Memory B cell (primary cell): ENCODE data around the gene ONECUT3.
"Not testable (repeated sequence)": the region's sequence is repeated elsewhere in the genome, so short reads cannot be mapped to it uniquely, and the experiment has no call there.

Experiments used
- ATAC-seq: fragments of 150-1000 bp; cut with Tn5 transposase; 2 replicates; pipeline ENCODE4 v1.10.0; 2021; ENCODE audit warnings: low read depth, mild to moderate bottlenecking, moderate library complexity
- DNase-seq, 2 donors: peaks; one replicate each; pipeline ENCODE4 v3.0.0; 2022; ENCODE audit warnings: low spot score in 2 of 2
- H3K27ac Mint-ChIP-seq: one replicate; pipeline ENCODE4 v1.8.0; 2022; ENCODE audit warnings: mild to moderate bottlenecking, moderate library complexity, mixed read lengths
- H3K27me3 Mint-ChIP-seq: one replicate; pipeline ENCODE4 v1.8.0; 2022; ENCODE audit warnings: mixed read lengths
- H3K36me3 Mint-ChIP-seq: one replicate; pipeline ENCODE4 v1.8.0; 2022; ENCODE audit warnings: mild to moderate bottlenecking, mixed read lengths
- H3K4me1 Mint-ChIP-seq: one replicate; pipeline ENCODE4 v1.8.0; 2022; ENCODE audit warnings: mixed read lengths
- H3K4me3 Mint-ChIP-seq: one replicate; pipeline ENCODE4 v1.8.0; 2022; ENCODE audit warnings: mild to moderate bottlenecking, moderate library complexity, mixed read lengths
- H3K9me3 Mint-ChIP-seq: one replicate; pipeline ENCODE4 v1.8.0; 2022; ENCODE audit warnings: mixed read lengths

ONECUT3 gene

GRCh38 chr19:1756705-1757465 lies 3.6 kb downstream of the ONECUT3 start:
- no peaks in the 10 kb centered on the region for H3K9me3 Mint-ChIP-seq
- H3K27me3 Mint-ChIP-seq, result peaks cover 32% of the 10 kb centered on the region
- H3K4me3 Mint-ChIP-seq, result no peak overlapping the region
- DNase-seq (peak in 1 of 2 donors; percentile 16), ATAC-seq (no peak)
- H3K36me3 Mint-ChIP-seq, result peaks cover 2% of the 10 kb centered on the region
- peaks cover 12% of the 10 kb centered on the region for H3K4me1 Mint-ChIP-seq
- peak overlapping the region; percentile 89 for H3K27ac Mint-ChIP-seq

GRCh38 chr19:1757468-1758230 lies 4.3 kb downstream of the ONECUT3 start:
- peaks cover 12% of the 10 kb centered on the region for H3K4me1 Mint-ChIP-seq
- no peak overlapping the region for H3K4me3 Mint-ChIP-seq
- peak overlapping the region; percentile 89 for H3K27ac Mint-ChIP-seq
- ATAC-seq (no peak), DNase-seq (no peak)
- peaks cover 2% of the 10 kb centered on the region for H3K36me3 Mint-ChIP-seq
- no peaks in the 10 kb centered on the region for H3K9me3 Mint-ChIP-seq
- peaks cover 30% of the 10 kb centered on the region for H3K27me3 Mint-ChIP-seq

- peaks cover 9% of the 10 kb centered on the region for H3K4me1 Mint-ChIP-seq
- H3K36me3 Mint-ChIP-seq, result peaks cover 2% of the 10 kb centered on the region
- no peak overlapping the region for H3K4me3 Mint-ChIP-seq
- ATAC-seq (no peak), DNase-seq (no peak)
- H3K27ac Mint-ChIP-seq, result peak overlapping the region; percentile 77
- peaks cover 28% of the 10 kb centered on the region for H3K27me3 Mint-ChIP-seq
- no peaks in the 10 kb centered on the region for H3K9me3 Mint-ChIP-seq
Observed at GRCh38 chr19:1758231-1758577, 4.9 kb downstream of the ONECUT3 start.

- Mint-ChIP-seq H3K27ac (no peak overlapping the region), H3K9me3 (no peaks in the 10 kb centered on the region), H3K4me1 (peaks cover 9% of the 10 kb centered on the region), H3K36me3 (peaks cover 2% of the 10 kb centered on the region), H3K27me3 (peaks cover 29% of the 10 kb centered on the region), H3K4me3 (no peak overlapping the region)
- no peak for ATAC-seq
- DNase-seq, result no peak
Observed at GRCh38 chr19:1758959-1759903, 5.9 kb downstream of the ONECUT3 start.

GRCh38 chr19:1760020-1760419 lies 6.7 kb downstream of the ONECUT3 start:
- H3K27ac Mint-ChIP-seq, result no peak overlapping the region
- DNase-seq, result no peak
- ATAC-seq, result no peak
- H3K4me3 Mint-ChIP-seq, result no peak overlapping the region
- H3K36me3 Mint-ChIP-seq, result peaks cover 2% of the 10 kb centered on the region
- H3K4me1 Mint-ChIP-seq, result peaks cover 9% of the 10 kb centered on the region
- no peaks in the 10 kb centered on the region for H3K9me3 Mint-ChIP-seq
- peaks cover 31% of the 10 kb centered on the region for H3K27me3 Mint-ChIP-seq

- DNase-seq, ATAC-seq, H3K9me3 Mint-ChIP-seq, H3K4me3 Mint-ChIP-seq, H3K4me1 Mint-ChIP-seq, H3K36me3 Mint-ChIP-seq: not testable (repeated sequence)
- H3K27ac Mint-ChIP-seq, result peak overlapping the region; percentile 46
- peaks cover 36% of the 10 kb centered on the region for H3K27me3 Mint-ChIP-seq
Observed at GRCh38 chr19:1760786-1761527, 7.7 kb downstream of the ONECUT3 start.

- peaks cover 2% of the 10 kb centered on the region for H3K36me3 Mint-ChIP-seq
- no peak overlapping the region for H3K4me3 Mint-ChIP-seq
- DNase-seq, result no peak
- peak overlapping the region; percentile 46 for H3K27ac Mint-ChIP-seq
- peaks cover 36% of the 10 kb centered on the region for H3K27me3 Mint-ChIP-seq
- ATAC-seq, result no peak
- no peaks in the 10 kb centered on the region for H3K9me3 Mint-ChIP-seq
- H3K4me1 Mint-ChIP-seq, result peaks cover 6% of the 10 kb centered on the region
Observed at GRCh38 chr19:1761528-1762242, 8.4 kb downstream of the ONECUT3 start.

- H3K4me3 Mint-ChIP-seq, result no peak overlapping the region
- H3K27me3 Mint-ChIP-seq, result peaks cover 33% of the 10 kb centered on the region
- peaks cover 2% of the 10 kb centered on the region for H3K36me3 Mint-ChIP-seq
- peak overlapping the region; percentile 50 for H3K27ac Mint-ChIP-seq
- peaks cover 4% of the 10 kb centered on the region for H3K4me1 Mint-ChIP-seq
- ATAC-seq (no peak), DNase-seq (no peak)
- H3K9me3 Mint-ChIP-seq, result no peaks in the 10 kb centered on the region
Observed at GRCh38 chr19:1762243-1763117, 9.2 kb downstream of the ONECUT3 start.

GRCh38 chr19:1763648-1764639 lies 10.6 kb downstream of the ONECUT3 start:
- Mint-ChIP-seq H3K27ac (no peak overlapping the region), H3K36me3 (peaks cover 2% of the 10 kb centered on the region), H3K27me3 (peaks cover 40% of the 10 kb centered on the region), H3K9me3 (no peaks in the 10 kb centered on the region), H3K4me3 (no peak overlapping the region), H3K4me1 (peaks cover 3% of the 10 kb centered on the region)
- ATAC-seq (no peak), DNase-seq (no peak)

GRCh38 chr19:1764729-1765128 lies 11.4 kb downstream of the ONECUT3 start:
- no peak overlapping the region for H3K27ac Mint-ChIP-seq
- H3K27me3 Mint-ChIP-seq, result peaks cover 43% of the 10 kb centered on the region
- peaks cover 3% of the 10 kb centered on the region for H3K4me1 Mint-ChIP-seq
- H3K9me3 Mint-ChIP-seq, result no peaks in the 10 kb centered on the region
- H3K4me3 Mint-ChIP-seq, result no peak overlapping the region
- peaks cover 2% of the 10 kb centered on the region for H3K36me3 Mint-ChIP-seq
- DNase-seq (no peak), ATAC-seq (no peak)

- no peak for ATAC-seq
- peaks cover 3% of the 10 kb centered on the region for H3K4me1 Mint-ChIP-seq
- H3K36me3 Mint-ChIP-seq, result peaks cover 2% of the 10 kb centered on the region
- H3K27ac Mint-ChIP-seq, result no peak overlapping the region
- peaks cover 43% of the 10 kb centered on the region for H3K27me3 Mint-ChIP-seq
- H3K9me3 Mint-ChIP-seq, result peaks cover under 1% of the 10 kb centered on the region
- DNase-seq, result no peak
- no peak overlapping the region for H3K4me3 Mint-ChIP-seq
Observed at GRCh38 chr19:1765232-1765903, 12.1 kb downstream of the ONECUT3 start.
